ENCODE results near the gene PIKFYVE. TPM values are rescaled to one million over a fixed set of nuclear protein-coding genes. Genes with fewer than 3 reads are reported as not detected.

PIKFYVE gene
- total RNA-seq, 1 experiment from 2014 or later: 27.2 TPM

DNA sequence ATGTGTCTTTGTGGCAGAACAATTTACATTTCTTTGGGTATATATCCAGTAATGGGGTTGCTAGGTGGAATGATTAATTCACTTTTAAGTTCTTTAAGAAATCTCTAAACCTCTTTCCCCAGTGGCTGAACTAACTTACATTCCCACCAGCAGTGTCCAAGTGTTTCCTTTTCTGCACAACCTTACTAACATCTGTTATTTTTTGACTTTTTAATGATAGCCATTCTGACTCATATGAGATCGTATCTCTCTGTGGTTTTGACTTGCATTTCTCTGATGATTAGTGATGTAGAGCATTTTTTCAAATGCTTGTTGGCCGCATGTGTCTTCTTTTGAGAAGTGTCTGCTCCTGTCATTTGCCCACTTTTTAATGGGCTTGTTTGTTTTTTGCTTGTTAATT, 97.4 kb downstream of the PIKFYVE start:
- Histone ChIP-seq H3K9ac (ENCODE audit: extremely low read depth, insufficient read length, low read length) (no peak overlapping the region), H4K5ac (ENCODE audit: insufficient read length, low read depth, low read length) (no peak overlapping the region), H2AFZ (ENCODE audit: low read length) (no peak overlapping the region), H2AK5ac (ENCODE audit: insufficient read length, low read length) (no peak overlapping the region), H2BK5ac (ENCODE audit: insufficient read length, low read length) (no peak overlapping the region), H3K4me2 (ENCODE audit: insufficient read depth, insufficient read length, low read length) (no peak overlapping the region), H2BK15ac (ENCODE audit: low read depth, low read length) (no peak overlapping the region), H2BK12ac (ENCODE audit: insufficient read length, low read depth, low read length) (no peak overlapping the region), H3K79me2 (ENCODE audit: insufficient read depth, low read length) (no peaks in the 10 kb centered on the region), H4K8ac (replicated peaks; ENCODE audit: insufficient read length, low read depth, low read length) (no peak overlapping the region), H3K27me3 (ENCODE audit: insufficient read depth, low read length) (no peaks in the 10 kb centered on the region), H3K23ac (ENCODE audit: insufficient read length, low read depth, low read length) (no peak overlapping the region), H3K23me2 (ENCODE audit: insufficient read length, low read depth, low read length, poor library complexity, severe bottlenecking) (no peaks in the 10 kb centered on the region), H3T11ph (ENCODE audit: low read length) (no peak overlapping the region), H3K9me3 (ENCODE audit: control insufficient read depth, low read depth, low read length) (no peaks in the 10 kb centered on the region), H3K4ac (ENCODE audit: low read depth, low read length) (no peak overlapping the region), H2BK120ac (ENCODE audit: low read depth, low read length, poor library complexity, severe bottlenecking) (no peak overlapping the region), H3K18ac (ENCODE audit: insufficient read length, low read depth, low read length) (no peak overlapping the region), H4K20me1 (ENCODE audit: control insufficient read depth, insufficient read depth, insufficient read length) (no peaks in the 10 kb centered on the region), H3K14ac (ENCODE audit: insufficient read depth, low read length) (no peak overlapping the region), H3K56ac (ENCODE audit: insufficient read length, low read depth, low read length) (no peak overlapping the region), H4K91ac (ENCODE audit: insufficient read length, low read depth, low read length) (no peak overlapping the region), H2BK20ac (ENCODE audit: low read depth, low read length, poor library complexity, severe bottlenecking) (no peak overlapping the region), H3K4me1 (ENCODE audit: insufficient read depth, low read length) (no peaks in the 10 kb centered on the region), H3K79me1 (ENCODE audit: insufficient read depth, low read depth, low read length, poor library complexity, severe bottlenecking) (no peaks in the 10 kb centered on the region), H3K27ac (ENCODE audit: insufficient read length, low read depth, low read length) (no peak overlapping the region)
- no peaks in the 10 kb centered on the region; the same call in 1 of the 2 replicates for H3K27me3 Mint-ChIP-seq (ENCODE audit: low read depth)
- H3K4me3 Mint-ChIP-seq: no peak overlapping the region
- WGBS (ENCODE audit: extremely low coverage, insufficient read length, low lambda C conversion rate): no CpG with 5 or more reads among the region's 2 CpGs
- peaks cover 5 to 6% of the 10 kb centered on the region in 2 experiments for H3K4me1 Mint-ChIP-seq
- no peak for DNase-seq
- TF ChIP-seq, protein P1, sequence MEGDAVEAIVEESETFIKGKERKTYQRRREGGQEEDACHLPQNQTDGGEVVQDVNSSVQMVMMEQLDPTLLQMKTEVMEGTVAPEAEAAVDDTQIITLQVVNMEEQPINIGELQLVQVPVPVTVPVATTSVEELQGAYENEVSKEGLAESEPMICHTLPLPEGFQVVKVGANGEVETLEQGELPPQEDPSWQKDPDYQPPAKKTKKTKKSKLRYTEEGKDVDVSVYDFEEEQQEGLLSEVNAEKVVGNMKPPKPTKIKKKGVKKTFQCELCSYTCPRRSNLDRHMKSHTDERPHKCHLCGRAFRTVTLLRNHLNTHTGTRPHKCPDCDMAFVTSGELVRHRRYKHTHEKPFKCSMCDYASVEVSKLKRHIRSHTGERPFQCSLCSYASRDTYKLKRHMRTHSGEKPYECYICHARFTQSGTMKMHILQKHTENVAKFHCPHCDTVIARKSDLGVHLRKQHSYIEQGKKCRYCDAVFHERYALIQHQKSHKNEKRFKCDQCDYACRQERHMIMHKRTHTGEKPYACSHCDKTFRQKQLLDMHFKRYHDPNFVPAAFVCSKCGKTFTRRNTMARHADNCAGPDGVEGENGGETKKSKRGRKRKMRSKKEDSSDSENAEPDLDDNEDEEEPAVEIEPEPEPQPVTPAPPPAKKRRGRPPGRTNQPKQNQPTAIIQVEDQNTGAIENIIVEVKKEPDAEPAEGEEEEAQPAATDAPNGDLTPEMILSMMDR (conservative IDR thresholded peaks at IDR 0.05): no peak
- peaks cover 11 to 23% (median 22%) of the 10 kb centered on the region in 3 experiments for H3K36me3 Mint-ChIP-seq (ENCODE audit: insufficient read depth in 1 of 3, low read depth in 3 of 3)
- no peak overlapping the region for H3K27ac Mint-ChIP-seq
- peaks cover 10 to 18% of the 10 kb centered on the region in 2 experiments for H3K9me3 Mint-ChIP-seq
